Renal cortex interstitium (tissue), 11 donors: ENCODE measurements around the gene UXS1. TPM values are rescaled to one million over a fixed set of nuclear protein-coding genes. Genes with fewer than 3 reads are reported as not detected.
A peak's percentile ranks its signal among the peaks of the same experiment; 100 is the strongest.

Experiments
- DNase-seq, 11 donors: peaks; one replicate each; pipeline ENCODE4 v3.0.0-alpha.2; 2013; ENCODE audit warnings: low read depth in 9 of 11, low spot score in 4 of 11; ENCODE audit errors: extremely low read depth in 1 of 11
- polyA plus RNA-seq, 3 donors: library from polyadenylated mRNA; unstranded; fragments of 120-200 nt; gene quantifications; one replicate each; pipeline ENCODE4 v1.2.1, GENCODE V29; 2013; ENCODE audit not compliant: insufficient read length in 3 of 3

The UXS1 gene
- polyA plus RNA-seq, 3 donors: 71.8 to 83.1 (median 74.8) TPM

GRCh38 chr2:106195981-106196380, 1.9 kb upstream of the UXS1 start:
- DNase-seq: no peak

GRCh38 chr2:106195456-106195855, 1.4 kb upstream of the UXS1 start:
- no peak for DNase-seq

GRCh38 chr2:106193690-106193976, 468 bp downstream of the UXS1 start:
- DNase-seq: peak in 3 of 11 donors; percentile 9 to 23 (median 15)

- peak in 7 of 11 donors; percentile 32 to 62 (median 41) for DNase-seq
Observed at GRCh38 chr2:106192752-106193689, 1.1 kb downstream of the UXS1 start.

GRCh38 chr2:106191511-106192016, 2.5 kb downstream of the UXS1 start:
- DNase-seq: no peak

GRCh38 chr2:106189764-106190468, 4.2 kb downstream of the UXS1 start:
- DNase-seq: no peak

GRCh38 chr2:106189325-106189724, 4.8 kb downstream of the UXS1 start:
- DNase-seq: peak in 1 of 11 donors; percentile 22

- DNase-seq: no peak
Observed at GRCh38 chr2:106187273-106187891, 6.7 kb downstream of the UXS1 start.

GRCh38 chr2:106185475-106186184, 8.5 kb downstream of the UXS1 start:
- no peak for DNase-seq

- DNase-seq: no peak
Observed at GRCh38 chr2:106184857-106185256, 9.2 kb downstream of the UXS1 start.

- DNase-seq: no peak
Observed at GRCh38 chr2:106184394-106184793, 9.7 kb downstream of the UXS1 start.

- peak in 2 of 11 donors; percentile 14 to 35 for DNase-seq
Observed at GRCh38 chr2:106183101-106183696, 10.9 kb downstream of the UXS1 start.

GRCh38 chr2:106181064-106181463, 13.0 kb downstream of the UXS1 start:
- DNase-seq: no peak

- no peak for DNase-seq
Observed at GRCh38 chr2:106180602-106181001, 13.5 kb downstream of the UXS1 start.

GRCh38 chr2:106178716-106179115, 15.4 kb downstream of the UXS1 start:
- DNase-seq: no peak

- no peak for DNase-seq
Observed at GRCh38 chr2:106177581-106177980, 16.5 kb downstream of the UXS1 start.

- DNase-seq: no peak
Observed at GRCh38 chr2:106176446-106177099, 17.5 kb downstream of the UXS1 start.
